HCT116 (cell line): ENCODE measurements around the gene SLBP. TPM values are rescaled to one million over a fixed set of nuclear protein-coding genes. Genes with fewer than 3 reads are reported as not detected.
A peak's percentile ranks its signal among the peaks of the same experiment; 100 is the strongest.

ENCODE experiments used
- ATAC-seq: fragments of 200-7000 bp; cut with Tn5 transposase; 2 replicates; pipeline ENCODE4 v1.9.1; 2020; ENCODE audit warnings: mild to moderate bottlenecking, moderate library complexity
- BruUV-seq: library from RNA; stranded (reverse); fragments of 400-500 nt; replicated peaks from 2 replicates; lab custom pipeline; 2021; lab: Mats Ljungman, UMichigan
- CTCF ChIA-PET: fragments of 300-600 bp; sonication (Branson Sonifier 250); formaldehyde crosslinking; loops from one replicate; lab custom pipeline; 2021; ENCODE audit warnings: antibody characterized with exemption; lab: Charles Lee
- POLR2A ChIA-PET: fragments of 300-600, 350-600 bp; sonication (Branson Sonifier 250); formaldehyde crosslinking; loops from one replicate; lab custom pipeline; 2021; ENCODE audit warnings: antibody characterized with exemption; lab: Charles Lee
- RAD21 ChIA-PET, 2 experiments: fragments of 300-600 bp; sonication (Branson Sonifier 250); formaldehyde crosslinking; loops; one replicate each; lab custom pipeline; 2023; ENCODE audit warnings: low total read pairs in 2 of 2; ENCODE audit not compliant: uncharacterized antibody in 2 of 2, unreplicated experiment in 2 of 2, low non-redundant PET in 1 of 2; lab: Charles Lee
- DNase-seq: peaks from one replicate; pipeline ENCODE4 v3.0.0-alpha.2; 2010; ENCODE audit warnings: low read depth, low spot score
- H2AFZ ChIP-seq: fragments of 200-600 bp; shearing (Covaris generic), sonication (generic); 2 replicates; pipeline ENCODE4 v1.6.1; 2017; ENCODE audit warnings: low read depth, mixed run types, mixed read lengths, antibody characterized with exemption, low read length; ENCODE audit not compliant: poor library complexity, severe bottlenecking
- H3K27ac ChIP-seq: 2 replicates; pipeline ENCODE4 v1.5.1; 2012; ENCODE audit warnings: low read depth, low read length
- H3K27me3 ChIP-seq: fragments of 200-600 bp; sonication (generic); 2 replicates; pipeline ENCODE4 v1.6.1; 2016; ENCODE audit warnings: mixed run types, low read length, mixed read lengths; ENCODE audit not compliant: insufficient read depth
- H3K36me3 ChIP-seq, 2 experiments: fragments of 200-500 bp in 1 of 2; fragments of 200-600 bp in 1 of 2; sonication (Bioruptor generic) in 1 of 2; sonication (generic) in 1 of 2; 2 replicates each; pipeline versions ENCODE4 v1.5.1 to v1.6.1; 2014 to 2016; ENCODE audit warnings: low read length in 2 of 2, inconsistent platforms in 1 of 2, mixed read lengths in 1 of 2, mixed run types in 1 of 2; ENCODE audit not compliant: insufficient read depth in 2 of 2, control insufficient read depth in 1 of 2
- H3K4me1 ChIP-seq, 2 experiments: fragments of 200-600 bp in 1 of 2; sonication (generic) in 1 of 2; 2 replicates each; pipeline versions ENCODE4 v1.5.1 to v1.6.1; 2012 to 2017; ENCODE audit warnings: low read length in 2 of 2, inconsistent platforms in 1 of 2, mild to moderate bottlenecking in 1 of 2, mixed read lengths in 1 of 2, mixed run types in 1 of 2, moderate library complexity in 1 of 2; ENCODE audit not compliant: insufficient read depth in 2 of 2, control insufficient read depth in 1 of 2
- H3K4me2 ChIP-seq: fragments of 200-600 bp; sonication (generic); 2 replicates; pipeline ENCODE4 v1.6.1; 2017; ENCODE audit warnings: mixed run types, low read length, mixed read lengths
- H3K4me3 ChIP-seq, 2 experiments: fragments of 200-600 bp in 1 of 2; sonication (generic) in 1 of 2; replicated peaks in 1 of 2; 2 replicates each; pipeline ENCODE4 v1.5.1; 2011 to 2016; ENCODE audit warnings: low read length in 2 of 2, control low read depth in 1 of 2, low read depth in 1 of 2, mild to moderate bottlenecking in 1 of 2, mixed read lengths in 1 of 2, mixed run types in 1 of 2
- H3K79me2 ChIP-seq: fragments of 200-600 bp; sonication (generic); 2 replicates; pipeline ENCODE4 v1.6.1; 2017; ENCODE audit warnings: mild to moderate bottlenecking, mixed run types, low read length, moderate library complexity, mixed read lengths; ENCODE audit not compliant: insufficient read depth
- H3K9ac ChIP-seq: fragments of 200-600 bp; sonication (generic); 2 replicates; pipeline ENCODE4 v1.6.1; 2016; ENCODE audit warnings: low read length, mixed read lengths
- H3K9me2 ChIP-seq: fragments of 200-600 bp; sonication (generic), shearing (Covaris generic); 2 replicates; pipeline ENCODE4 v1.6.1; 2017; ENCODE audit warnings: mixed run types, mild to moderate bottlenecking, moderate library complexity; ENCODE audit not compliant: insufficient read depth
- H3K9me3 ChIP-seq, 2 experiments: fragments of 200-500 bp in 1 of 2; fragments of 200-600 bp in 1 of 2; sonication (Bioruptor generic) in 1 of 2; sonication (generic) in 1 of 2; 2 replicates each; pipeline ENCODE4 v1.6.1; 2014 to 2017; ENCODE audit warnings: low read length in 2 of 2, mixed read lengths in 2 of 2, inconsistent platforms in 1 of 2, low read depth in 1 of 2, mild to moderate bottlenecking in 1 of 2, mixed run types in 1 of 2, moderate library complexity in 1 of 2; ENCODE audit not compliant: control insufficient read depth in 1 of 2, insufficient read depth in 1 of 2
- H4K20me1 ChIP-seq: fragments of 200-600 bp; sonication (generic), shearing (Covaris generic); 2 replicates; pipeline ENCODE4 v1.6.1; 2017; ENCODE audit warnings: mixed run types, mild to moderate bottlenecking, moderate library complexity; ENCODE audit not compliant: insufficient read depth
- CEBPB ChIP-seq: IDR thresholded peaks from 2 replicates; pipeline ENCODE4 v1.6.1; 2012; ENCODE audit warnings: low read depth
- CTCF ChIP-seq, 3 experiments: fragments of 200-600 bp in 1 of 3; sonication (generic) in 1 of 3; IDR thresholded peaks in 2 of 3; conservative IDR thresholded peaks in 1 of 3; 2 replicates each; pipeline ENCODE4 v1.5.1; 2012 to 2017; ENCODE audit warnings: low read depth in 2 of 3, low read length in 2 of 3, antibody characterized with exemption in 1 of 3, borderline replicate concordance in 1 of 3, control low read depth in 1 of 3, mild to moderate bottlenecking in 1 of 3, mixed read lengths in 1 of 3, mixed run types in 1 of 3, moderate library complexity in 1 of 3; ENCODE audit not compliant: insufficient read depth in 1 of 3
- FOSL1 ChIP-seq: IDR thresholded peaks from 2 replicates; pipeline ENCODE4 v1.6.1; 2012; ENCODE audit warnings: low read depth
- POLR2AphosphoS5 ChIP-seq: IDR thresholded peaks from 2 replicates; pipeline ENCODE4 v1.6.1; 2011; ENCODE audit warnings: mild to moderate bottlenecking, low read depth, low read length, moderate library complexity
- REST ChIP-seq: IDR thresholded peaks from 2 replicates; pipeline ENCODE4 v1.6.1; 2012; ENCODE audit warnings: low read depth
- TCF7L2 ChIP-seq: IDR thresholded peaks from 2 replicates; pipeline ENCODE4 v1.7.0; 2011; ENCODE audit warnings: borderline replicate concordance, inconsistent platforms; ENCODE audit not compliant: insufficient read depth, insufficient read length; ENCODE audit errors: extremely low read depth
- ZFX ChIP-seq: fragments of 450-650 bp; IDR thresholded peaks from 2 replicates; pipeline ENCODE4 v1.6.1; 2017
- intact Hi-C: fragments of 100-400 bp; cut with micrococcal nuclease; formaldehyde crosslinking; loops from 2 replicates; pipeline ENCODE4 v1.10.0; 2022
- total RNA-seq: library from RNA; stranded (reverse); gene quantifications from one replicate; pipeline ENCODE4 v1.2.1, GENCODE V29; 2021; ENCODE audit not compliant: unreplicated experiment

The SLBP gene
- total RNA-seq, 1 experiment from 2014 or later: 101 TPM

- POLR2A ChIA-PET: interaction anchor here (0.6 to 1.7 kb wide), 2 partner anchors 8 to 27 kb away, joined by 3 to 19 read pairs; partner anchors contain the start of gene SLBP
- Histone ChIP-seq H3K27ac (peak overlapping the region; percentile 97), H3K9me2 (no peaks in the 10 kb centered on the region), H3K4me2 (peak overlapping the region; percentile 99), H4K20me1 (peaks cover under 1% of the 10 kb centered on the region; the same call in 1 of the 2 replicates), H2AFZ (no peak overlapping the region), H3K9ac (peak overlapping the region; percentile 91), H3K36me3 (peaks cover 6 to 25% of the 10 kb centered on the region in 2 experiments; a peak in 2 of 4 replicates), H3K4me3 (peak overlapping the region; percentile 91 to 96), H3K79me2 (peaks cover 82% of the 10 kb centered on the region), H3K27me3 (no peaks in the 10 kb centered on the region), H3K9me3 (no peaks in the 10 kb centered on the region), H3K4me1 (peaks cover 10 to 22% of the 10 kb centered on the region in 2 experiments)
- CTCF ChIA-PET: interaction anchor here (1.0 to 2.7 kb wide), 3 partner anchors 27 to 86 kb away, joined by 3 to 15 read pairs (median 4); no protein-coding TSS in a partner anchor
- ATAC-seq (peak; percentile 9), DNase-seq (no peak)
- intact Hi-C loops: no loop called here
- RAD21 ChIA-PET: no interaction called here
- peak; percentile 86 for TF ChIP-seq ZFX
- TF ChIP-seq POLR2AphosphoS5: peak; percentile 55; the same call in 1 of the 2 replicates
- no peak for TF ChIP-seq FOSL1
- no TSS peak for BruUV-seq
Observed at GRCh38 chr4:1720163-1720983, 8.3 kb upstream of the SLBP start.

- H3K79me2 ChIP-seq: peaks cover 83% of the 10 kb centered on the region
- TF ChIP-seq CEBPB (no peak), CTCF (IDR thresholded peaks at IDR 0.05 in 2 of 3, conservative IDR thresholded peaks at IDR 0.05 in 1 of 3; ENCODE audit: borderline replicate concordance in 1 of 3, insufficient read depth in 1 of 3, low read depth in 2 of 3, low read length in 2 of 3) (no peak), REST (no peak), TCF7L2 (no peak), FOSL1 (no peak)
Observed at GRCh38 chr4:1718095-1718850, 6.2 kb upstream of the SLBP start.

More at GRCh38 chr4:1718095-1718850, 6.2 kb upstream of the SLBP start:
- no TSS peak for BruUV-seq
- ChIA-PET RAD21 (no interaction called here), CTCF (no interaction called here), POLR2A (no interaction called here)
- peaks cover 15 to 35% of the 10 kb centered on the region in 2 experiments for H3K4me1 ChIP-seq
- H3K36me3 ChIP-seq: peaks cover 0 to 6% of the 10 kb centered on the region in 2 experiments; a peak in 1 of 4 replicates
- intact Hi-C loops: no loop called here
- H3K4me3 ChIP-seq: no peak overlapping the region
- H3K9ac ChIP-seq: 0 out of 2 replicates have a peak overlapping the region, but pooled peaks have one; percentile 10
- peak overlapping the region; percentile 10; the same call in 1 of the 2 replicates for H3K27ac ChIP-seq
- no peaks in the 10 kb centered on the region for H3K9me3 ChIP-seq
- no peaks in the 10 kb centered on the region for H3K9me2 ChIP-seq
- H4K20me1 ChIP-seq: peaks cover 7% of the 10 kb centered on the region; the same call in 1 of the 2 replicates
- no peak overlapping the region for H2AFZ ChIP-seq
- no peak for DNase-seq
- H3K4me2 ChIP-seq: no peak overlapping the region
- ATAC-seq: no peak
- H3K27me3 ChIP-seq: no peaks in the 10 kb centered on the region
